HG03460 (cell line): ENCODE results near the gene ZNF660.

Source experiments
- ATAC-seq: cut with Tn5 transposase; IDR thresholded peaks from one replicate; pipeline ENCODE4 v1.9.1; 2021; ENCODE audit not compliant: unreplicated experiment

ZNF660 gene

GRCh38 chr3:44628716-44629115 lies 44.0 kb downstream of the ZNF660 start:
- no peak for ATAC-seq

- no peak for ATAC-seq
These were observed 47.4 kb downstream of the ZNF660 start for GRCh38 chr3:44632193-44632592.

- no peak for ATAC-seq
These were observed 57.6 kb downstream of the ZNF660 start for GRCh38 chr3:44642337-44642736.

- no peak for ATAC-seq
These were observed 58.3 kb downstream of the ZNF660 start for GRCh38 chr3:44643024-44643423.

GRCh38 chr3:44647771-44648170 lies 63.0 kb downstream of the ZNF660 start:
- ATAC-seq = no peak

GRCh38 chr3:44648564-44649229 lies 63.9 kb downstream of the ZNF660 start, which contains the start of gene ZNF35:
ZNF35 (plus strand) TSS chr3:44648732; CDS start chr3:44651068, 2,336 bp downstream.
- peak; percentile 98 for ATAC-seq
